NCI-H1417 treated with DMSO at 0.1 percent for 48 hours (cell line): ENCODE data around the gene PON1.

Experiments used
- DNase-seq: peaks from one replicate; lab custom pipeline; 2025; lab: John Stamatoyannopoulos, UW

The PON1 gene

DNA sequence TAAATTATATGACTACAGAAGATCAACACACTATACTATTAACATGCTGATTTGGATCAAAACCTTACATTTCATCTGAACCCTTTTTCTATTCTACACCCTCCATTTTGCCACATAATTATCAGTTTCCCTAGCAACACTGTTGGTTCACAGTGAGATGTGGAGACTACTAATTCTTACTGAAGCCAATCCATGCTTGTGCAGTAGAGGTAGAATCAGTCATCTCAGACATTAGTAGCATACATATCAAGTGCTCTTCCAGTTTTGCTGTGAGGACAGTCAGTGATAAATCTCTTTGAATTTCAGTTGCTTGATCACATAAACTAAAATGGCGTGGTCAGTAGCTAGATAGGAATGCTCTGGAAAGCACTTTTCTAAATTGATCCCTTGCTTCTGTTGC is 70.3 kb downstream of the PON1 start:
- DNase-seq = peak; percentile 20

- no peak for DNase-seq
Observed at GRCh38 chr7:95251966-95252365, 72.4 kb downstream of the PON1 start.

DNA sequence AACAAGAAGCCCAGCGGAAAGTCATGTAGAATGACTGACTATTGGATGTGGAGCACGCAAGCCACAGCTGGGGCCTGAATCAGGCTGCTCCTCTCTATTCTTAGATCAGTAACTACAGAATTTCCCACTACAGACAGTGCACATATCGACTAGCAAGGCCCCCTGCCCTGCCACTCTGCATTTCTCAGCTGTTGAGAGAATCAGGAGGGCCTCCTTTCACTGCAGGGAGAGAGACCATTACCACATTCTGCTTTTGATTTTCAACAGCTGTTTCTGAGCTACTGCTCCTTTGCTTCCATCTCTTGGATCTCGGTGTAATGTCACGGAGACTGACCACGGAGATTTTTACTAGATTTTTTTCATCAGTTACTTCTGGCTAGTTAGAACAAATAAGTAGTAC is 73.8 kb downstream of the PON1 start:
- DNase-seq = no peak
